BJ (cell line): ENCODE data around the gene SORCS2. TPM values are rescaled to one million over a fixed set of nuclear protein-coding genes. Genes with fewer than 3 reads are reported as not detected.

Experiments
- CTCF ChIA-PET: fragments of 350-600 bp; formaldehyde crosslinking; extraction: SDS; loops from one replicate; lab custom pipeline; 2021; ENCODE audit warnings: antibody characterized with exemption, inconsistent platforms; lab: Yijun Ruan, JAX
- POLR2A ChIA-PET: fragments of 300-600 bp; sonication (Branson Sonifier 250); formaldehyde crosslinking; extraction: SDS; loops from one replicate; lab custom pipeline; 2021; ENCODE audit warnings: antibody characterized with exemption; lab: Charles Lee
- DNase-seq: peaks from one replicate; pipeline ENCODE4 v3.0.0-alpha.2; 2011; ENCODE audit warnings: low read depth
- H3K27me3 ChIP-seq: 2 replicates; pipeline ENCODE4 v1.6.0; 2011; ENCODE audit warnings: low read length; ENCODE audit not compliant: control insufficient read depth, insufficient read depth
- H3K36me3 ChIP-seq: 2 replicates; pipeline ENCODE4 v1.5.1; 2011; ENCODE audit warnings: low read length; ENCODE audit not compliant: control insufficient read depth, insufficient read depth
- H3K4me3 ChIP-seq: 2 replicates; pipeline ENCODE4 v1.5.1; 2011; ENCODE audit warnings: low read depth, mild to moderate bottlenecking, control low read depth, low read length
- CTCF ChIP-seq: IDR thresholded peaks from 2 replicates; pipeline ENCODE4 v1.5.1; 2011; ENCODE audit warnings: low read depth, mild to moderate bottlenecking, control low read depth, inconsistent platforms, low read length, moderate library complexity; ENCODE audit not compliant: insufficient read depth
- polyA plus RNA-seq: library from polyadenylated mRNA; depleted of rRNA; stranded (reverse); fragments of >200 nt; gene quantifications from 2 replicates; pipeline ENCODE4 v1.2.3, GENCODE V29; 2011

The SORCS2 gene
- polyA plus RNA-seq, 1 experiment = 0.63 TPM

GRCh38 chr4:7733801-7734650 is 541.7 kb downstream of the SORCS2 start:
- Histone ChIP-seq H3K36me3 (no peaks in the 10 kb centered on the region), H3K4me3 (no peak overlapping the region), H3K27me3 (0 out of 2 replicates have a peak, but pooled peaks cover 2% of the 10 kb centered on the region)
- ChIA-PET POLR2A (no interaction called here), CTCF (no interaction called here)
- no peak for DNase-seq
- no peak for TF ChIP-seq CTCF

- CTCF ChIA-PET = no interaction called here
- TF ChIP-seq CTCF = no peak
- Histone ChIP-seq H3K4me3 (no peak overlapping the region), H3K27me3 (0 out of 2 replicates have a peak, but pooled peaks cover 2% of the 10 kb centered on the region), H3K36me3 (no peaks in the 10 kb centered on the region)
- POLR2A ChIA-PET = no interaction called here
- no peak for DNase-seq
These were observed 542.4 kb downstream of the SORCS2 start for GRCh38 chr4:7734651-7735260.

- no peaks in the 10 kb centered on the region for H3K36me3 ChIP-seq
- DNase-seq = no peak
- H3K27me3 ChIP-seq = 0 out of 2 replicates have a peak, but pooled peaks cover 2% of the 10 kb centered on the region
- CTCF ChIA-PET = no interaction called here
- no peak for TF ChIP-seq CTCF
- H3K4me3 ChIP-seq = no peak overlapping the region
- POLR2A ChIA-PET = no interaction called here
These were observed 543.1 kb downstream of the SORCS2 start for GRCh38 chr4:7735395-7735794.

GRCh38 chr4:7735961-7736360 is 543.6 kb downstream of the SORCS2 start:
- H3K36me3 ChIP-seq = no peaks in the 10 kb centered on the region
- CTCF ChIA-PET = interaction anchor here (0.6 kb wide), 1 partner anchor 36 kb away, joined by 3 read pairs; no protein-coding TSS in a partner anchor
- no peak for TF ChIP-seq CTCF
- H3K4me3 ChIP-seq = no peak overlapping the region
- DNase-seq = no peak
- 0 out of 2 replicates have a peak, but pooled peaks cover 2% of the 10 kb centered on the region for H3K27me3 ChIP-seq
- POLR2A ChIA-PET = no interaction called here
